ENCODE data around the gene METTL8. TPM values are rescaled to one million over a fixed set of nuclear protein-coding genes. Genes with fewer than 3 reads are reported as not detected.

Gene METTL8
- total RNA-seq, 1 experiment from 2014 or later, result 55.1 TPM

GRCh38 chr2:171479154-171479814 lies 45.5 kb upstream of the METTL8 start:
- Mint-ChIP-seq H3K27me3 (ENCODE audit: insufficient read depth, unreplicated experiment) (no peaks in the 10 kb centered on the region), H3K4me1 (ENCODE audit: insufficient read depth, unreplicated experiment) (no peaks in the 10 kb centered on the region), H3K4me3 (ENCODE audit: unreplicated experiment) (no peak overlapping the region), H3K9me3 (ENCODE audit: unreplicated experiment) (no peaks in the 10 kb centered on the region), H3K36me3 (ENCODE audit: insufficient read depth, unreplicated experiment) (peaks cover 30% of the 10 kb centered on the region), H3K27ac (ENCODE audit: low read depth, unreplicated experiment) (no peak overlapping the region)
- intact Hi-C loops (cut with micrococcal nuclease), result no loop called here
- no peak for TF ChIP-seq CTCF (IDR thresholded peaks at IDR 0.05; ENCODE audit: unreplicated experiment)
- no TSS peak for BruUV-seq (replicated peaks)
- ChIA-PET POLR2A (interaction anchor here (0.5 kb wide), 1 partner anchor 494 kb away, joined by 5 read pairs; no protein-coding TSS in a partner anchor), CTCF (interaction anchor here (0.6 kb wide), 1 partner anchor 52 kb away, joined by 3 read pairs; no protein-coding TSS in a partner anchor)
- DNase-seq (ENCODE audit: unreplicated experiment), result no peak

DNA sequence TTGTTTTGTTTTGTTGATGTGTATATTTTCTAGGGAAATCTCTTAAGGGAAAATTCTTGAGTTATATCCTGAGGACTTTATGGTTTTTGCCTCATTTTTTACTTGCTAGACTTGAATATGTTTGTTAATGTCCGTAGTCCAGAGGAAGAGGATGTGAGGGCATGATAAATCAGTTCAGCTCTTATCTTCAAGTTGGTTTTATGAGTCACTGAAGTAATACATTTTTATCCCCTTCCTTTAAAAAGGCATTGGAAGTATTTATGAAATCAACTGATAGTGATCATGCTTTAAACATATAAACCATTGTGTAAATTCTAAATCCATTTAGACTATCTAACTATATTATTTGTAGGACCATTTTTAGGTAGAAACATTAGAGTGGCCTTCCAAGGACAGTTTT lies 44.6 kb upstream of the METTL8 start:
- no peak for DNase-seq (ENCODE audit: unreplicated experiment)
- no peaks in the 10 kb centered on the region for H3K9me3 Mint-ChIP-seq (ENCODE audit: unreplicated experiment)
- H3K4me1 Mint-ChIP-seq (ENCODE audit: insufficient read depth, unreplicated experiment), result no peaks in the 10 kb centered on the region
- intact Hi-C loops (cut with micrococcal nuclease), result no loop called here
- ChIA-PET CTCF (no interaction called here), POLR2A (interaction anchor here (0.6 kb wide), 1 partner anchor 51 kb away, joined by 3 read pairs; no protein-coding TSS in a partner anchor)
- no peak overlapping the region for H3K27ac Mint-ChIP-seq (ENCODE audit: low read depth, unreplicated experiment)
- H3K36me3 Mint-ChIP-seq (ENCODE audit: insufficient read depth, unreplicated experiment), result peaks cover 37% of the 10 kb centered on the region
- no peak for TF ChIP-seq CTCF (IDR thresholded peaks at IDR 0.05; ENCODE audit: unreplicated experiment)
- no peak overlapping the region for H3K4me3 Mint-ChIP-seq (ENCODE audit: unreplicated experiment)
- H3K27me3 Mint-ChIP-seq (ENCODE audit: insufficient read depth, unreplicated experiment), result no peaks in the 10 kb centered on the region
- no TSS peak for BruUV-seq (replicated peaks)

DNA sequence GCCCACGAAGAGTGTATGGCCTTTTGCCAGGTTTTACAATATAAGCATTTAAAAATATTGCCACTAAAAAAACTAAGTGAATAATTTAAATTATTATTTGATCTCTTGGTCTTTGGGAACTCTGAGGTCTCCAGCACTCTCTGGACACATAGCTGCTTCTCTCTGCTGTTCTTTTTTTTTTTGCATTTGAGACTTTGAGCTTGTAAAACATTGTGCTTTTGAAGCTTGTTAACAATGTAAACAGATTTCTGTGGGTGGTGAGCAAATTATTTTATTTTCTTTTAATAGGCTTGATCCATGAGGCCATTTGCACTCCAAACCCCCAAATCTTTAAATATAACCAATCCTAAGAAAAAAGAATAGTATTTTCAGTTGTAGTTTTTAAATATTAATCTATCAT lies 42.2 kb upstream of the METTL8 start:
- POLR2A ChIA-PET, result no interaction called here
- TF ChIP-seq CTCF (IDR thresholded peaks at IDR 0.05; ENCODE audit: unreplicated experiment), result no peak
- intact Hi-C loops (cut with micrococcal nuclease), result no loop called here
- Mint-ChIP-seq H3K4me3 (ENCODE audit: unreplicated experiment) (no peak overlapping the region), H3K36me3 (ENCODE audit: insufficient read depth, unreplicated experiment) (peaks cover 43% of the 10 kb centered on the region), H3K9me3 (ENCODE audit: unreplicated experiment) (no peaks in the 10 kb centered on the region), H3K4me1 (ENCODE audit: insufficient read depth, unreplicated experiment) (no peaks in the 10 kb centered on the region), H3K27me3 (ENCODE audit: insufficient read depth, unreplicated experiment) (no peaks in the 10 kb centered on the region), H3K27ac (ENCODE audit: low read depth, unreplicated experiment) (no peak overlapping the region)
- BruUV-seq (replicated peaks), result no TSS peak
- CTCF ChIA-PET, result interaction anchor here (0.5 kb wide), 1 partner anchor 8 kb away, joined by 6 read pairs; no protein-coding TSS in a partner anchor
- no peak for DNase-seq (ENCODE audit: unreplicated experiment)

DNA sequence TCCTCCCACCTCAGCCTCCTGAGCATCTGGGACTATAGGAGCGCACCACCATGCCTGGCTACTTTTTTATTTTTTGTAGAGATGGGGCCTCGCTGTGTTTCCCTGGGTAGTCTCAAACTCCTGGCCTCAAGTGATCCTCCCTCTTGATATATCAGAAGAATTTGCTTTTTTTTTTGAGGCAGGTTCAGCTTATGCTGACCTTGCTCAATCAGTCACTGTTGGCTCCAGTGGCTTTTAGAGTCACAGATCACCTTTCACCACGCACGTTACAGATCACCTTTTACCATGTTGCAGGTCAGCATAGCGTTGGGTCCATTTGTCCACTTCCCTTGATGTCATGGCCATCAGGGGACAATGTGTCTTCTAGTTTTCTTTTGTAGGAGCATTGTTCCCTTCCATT lies 36.3 kb upstream of the METTL8 start:
- intact Hi-C loops (cut with micrococcal nuclease), result no loop called here
- H3K4me3 Mint-ChIP-seq (ENCODE audit: unreplicated experiment), result no peak overlapping the region
- H3K9me3 Mint-ChIP-seq (ENCODE audit: unreplicated experiment), result no peaks in the 10 kb centered on the region
- CTCF ChIA-PET, result no interaction called here
- no peaks in the 10 kb centered on the region for H3K4me1 Mint-ChIP-seq (ENCODE audit: insufficient read depth, unreplicated experiment)
- no peak overlapping the region for H3K27ac Mint-ChIP-seq (ENCODE audit: low read depth, unreplicated experiment)
- no peak for TF ChIP-seq CTCF (IDR thresholded peaks at IDR 0.05; ENCODE audit: unreplicated experiment)
- no TSS peak for BruUV-seq (replicated peaks)
- no peaks in the 10 kb centered on the region for H3K27me3 Mint-ChIP-seq (ENCODE audit: insufficient read depth, unreplicated experiment)
- POLR2A ChIA-PET, result no interaction called here
- DNase-seq (ENCODE audit: unreplicated experiment), result no peak
- H3K36me3 Mint-ChIP-seq (ENCODE audit: insufficient read depth, unreplicated experiment), result peaks cover 64% of the 10 kb centered on the region

All from MCF 10A (cell line).